IPS DF 19.7 (cell line): ENCODE results near the gene MZB1.
A peak's percentile ranks its signal among the peaks of the same experiment; 100 is the strongest.

ENCODE experiments used
- DNase-seq: peaks from one replicate; pipeline ENCODE4 v3.0.0-alpha.2; 2013; ENCODE audit warnings: low read depth, low spot score

MZB1 gene, protein sequence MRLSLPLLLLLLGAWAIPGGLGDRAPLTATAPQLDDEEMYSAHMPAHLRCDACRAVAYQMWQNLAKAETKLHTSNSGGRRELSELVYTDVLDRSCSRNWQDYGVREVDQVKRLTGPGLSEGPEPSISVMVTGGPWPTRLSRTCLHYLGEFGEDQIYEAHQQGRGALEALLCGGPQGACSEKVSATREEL

GRCh38 chr5:139389701-139390638 lies at the start of gene MZB1:
Gene MZB1 (minus strand): TSS chr5:139389913. CDS start chr5:139389856, 57 bp downstream.
- no peak for DNase-seq

GRCh38 chr5:139439013-139439903 lies 49.5 kb upstream of the MZB1 start, which contains the start of gene DNAJC18:
Gene DNAJC18 (minus strand): TSS chr5:139439525. CDS start chr5:139439445, 80 bp downstream.
- DNase-seq = peak; percentile 83

DNA sequence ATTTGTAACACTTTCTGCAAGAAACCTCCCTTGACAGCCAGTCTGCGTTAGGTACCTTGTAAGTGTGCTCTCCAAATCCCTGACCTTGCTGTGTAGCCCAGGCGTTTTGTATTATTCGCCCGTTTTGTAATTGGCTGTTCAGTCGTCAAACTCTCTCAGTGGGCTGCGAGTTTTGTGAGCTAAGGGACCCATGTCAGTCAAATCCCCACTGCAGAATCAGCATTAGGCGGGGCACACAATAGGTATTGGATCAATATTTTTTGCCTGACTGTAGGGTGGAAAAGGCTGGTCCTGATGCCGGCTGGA lies 48.9 kb upstream of the MZB1 start:
- no peak for DNase-seq

GRCh38 chr5:139435676-139436075 lies 46.0 kb upstream of the MZB1 start:
- DNase-seq = no peak

DNA sequence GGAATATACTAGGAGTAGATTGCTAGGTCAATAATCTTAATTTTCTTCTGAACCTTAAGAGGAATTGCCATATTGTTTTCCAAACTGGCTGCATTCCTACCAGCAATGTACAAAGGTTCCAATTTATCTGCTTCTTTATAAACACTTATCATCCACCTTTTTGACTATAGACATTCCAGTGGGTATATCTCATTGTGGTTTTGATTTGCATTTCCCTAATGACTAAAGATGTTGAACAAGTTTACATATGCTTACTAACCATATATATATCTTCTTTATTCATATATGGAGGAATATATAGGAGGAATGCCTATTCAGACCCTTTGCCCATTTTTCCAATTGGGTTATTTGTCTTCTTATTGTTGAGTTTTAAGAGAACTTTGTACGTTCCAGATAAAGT lies 42.0 kb upstream of the MZB1 start:
- no peak for DNase-seq

DNA sequence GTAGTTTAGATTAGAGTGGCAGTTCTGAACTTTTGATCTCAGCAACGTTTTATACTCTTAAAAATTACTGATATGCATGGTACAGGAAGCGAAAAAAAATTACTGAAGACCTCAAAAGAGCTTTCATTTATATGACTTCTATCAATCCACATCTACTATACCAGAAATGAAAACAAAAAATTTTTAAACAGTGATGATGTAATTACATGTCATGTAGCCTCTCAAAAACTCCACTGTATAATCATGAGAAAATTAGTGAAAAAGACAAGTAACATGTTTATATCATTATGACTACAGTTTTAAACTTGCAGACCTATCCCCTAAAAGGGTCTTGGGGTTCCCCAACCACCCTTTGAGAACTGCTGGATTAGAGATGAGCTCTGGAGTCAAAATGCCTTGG lies 40.3 kb upstream of the MZB1 start:
- DNase-seq = no peak

GRCh38 chr5:139426203-139426885 lies 36.6 kb upstream of the MZB1 start:
- no peak for DNase-seq

GRCh38 chr5:139425497-139425896 lies 35.8 kb upstream of the MZB1 start:
- no peak for DNase-seq

GRCh38 chr5:139422307-139422893 lies 32.7 kb upstream of the MZB1 start:
- peak; percentile 40 for DNase-seq

GRCh38 chr5:139419226-139420192 lies 29.8 kb upstream of the MZB1 start:
- no peak for DNase-seq

DNA sequence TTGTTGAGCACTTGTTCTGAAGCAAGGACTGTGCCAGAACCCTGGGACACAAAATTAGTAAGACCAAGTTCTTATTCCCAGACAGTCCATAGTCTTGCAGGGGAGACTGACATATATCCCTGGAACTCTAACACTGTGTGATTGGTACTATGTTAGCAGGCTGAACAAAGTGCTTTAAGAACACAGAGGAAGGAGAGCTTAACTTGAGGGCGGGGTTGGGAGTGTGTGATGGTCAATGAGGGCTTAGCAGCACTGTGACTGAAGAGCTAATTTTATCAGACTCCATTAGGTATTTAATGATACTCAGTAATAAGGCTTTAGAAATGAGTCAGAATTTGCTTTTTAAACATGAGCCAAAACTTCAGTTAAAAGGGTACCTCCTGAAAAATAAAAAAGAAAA lies 29.1 kb upstream of the MZB1 start:
- DNase-seq = no peak

- no peak for DNase-seq
Measured at GRCh38 chr5:139417214-139417613, 27.5 kb upstream of the MZB1 start.

- DNase-seq = no peak
Measured at GRCh38 chr5:139416651-139417050, 26.9 kb upstream of the MZB1 start.

GRCh38 chr5:139415869-139416268 lies 26.2 kb upstream of the MZB1 start:
- DNase-seq = no peak

GRCh38 chr5:139415221-139415861 lies 25.6 kb upstream of the MZB1 start:
- no peak for DNase-seq

GRCh38 chr5:139414581-139415130 lies 24.9 kb upstream of the MZB1 start:
- DNase-seq = no peak

DNA sequence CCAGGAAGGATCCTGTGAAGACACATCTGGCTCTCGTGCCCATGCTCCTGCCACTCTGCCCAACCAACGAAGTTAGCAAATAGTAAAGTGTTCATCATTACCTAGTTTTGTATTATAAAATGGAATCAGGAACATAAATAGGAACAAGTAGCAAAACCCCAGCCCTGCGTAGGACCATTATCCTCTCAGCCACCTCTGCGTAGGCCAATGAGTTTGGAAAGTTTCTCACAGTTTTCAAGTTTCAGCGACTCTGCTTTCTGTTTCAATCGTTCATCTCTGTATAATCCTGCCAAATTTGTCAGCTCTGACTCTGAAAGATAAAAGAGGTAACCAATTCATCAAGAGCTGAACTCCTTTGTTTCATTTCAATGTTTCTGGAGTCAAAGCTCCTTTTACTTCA lies 24.2 kb upstream of the MZB1 start:
- DNase-seq = no peak

DNA sequence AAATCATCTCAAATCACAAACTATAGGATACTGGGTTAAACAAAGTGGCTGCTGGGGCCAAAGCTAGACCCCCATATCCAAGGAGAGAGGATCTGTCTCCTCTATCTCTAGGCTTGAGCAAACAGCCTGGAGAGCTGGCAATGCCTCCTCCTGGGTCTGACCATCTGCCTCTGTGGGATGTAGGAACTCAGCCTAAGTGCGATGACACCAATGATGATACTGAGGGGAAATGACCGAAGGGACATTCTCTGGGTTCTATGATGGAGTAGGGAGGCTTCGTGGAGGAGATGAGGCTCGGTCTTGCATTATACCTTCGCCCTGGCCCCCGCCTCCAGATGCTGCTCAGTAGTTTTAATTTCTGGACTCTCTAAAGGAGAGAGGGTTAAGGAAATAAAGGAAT lies 23.4 kb upstream of the MZB1 start:
- no peak for DNase-seq
